Astrocyte (in vitro differentiated cells and primary cell): ENCODE measurements around the gene GFRA4. TPM values are rescaled to one million over a fixed set of nuclear protein-coding genes. Genes with fewer than 3 reads are reported as not detected.

ENCODE experiments used
- DNase-seq: peaks from one replicate; pipeline ENCODE4 v3.0.0-alpha.2; 2010; ENCODE audit warnings: low read depth
- FAIRE-seq: peaks from 2 replicates; lab custom pipeline; 2011; peaks lifted over from hg19 to GRCh38; lab: Jason Lieb, UNC
- H2AFZ ChIP-seq: 2 replicates; pipeline ENCODE4 v1.6.0; 2012; ENCODE audit warnings: low read depth, low read length, inconsistent platforms
- H3K27ac ChIP-seq: 2 replicates; pipeline ENCODE4 v1.5.1; 2011; ENCODE audit warnings: low read depth, low read length, inconsistent platforms
- H3K27me3 ChIP-seq: 2 replicates; pipeline ENCODE4 v1.6.0; 2011; ENCODE audit warnings: low read length, inconsistent platforms; ENCODE audit not compliant: insufficient read depth
- H3K36me3 ChIP-seq: 2 replicates; pipeline ENCODE4 v1.5.1; 2011; ENCODE audit warnings: low read length, inconsistent platforms; ENCODE audit not compliant: insufficient read depth
- H3K4me1 ChIP-seq: 2 replicates; pipeline ENCODE4 v1.5.1; 2011; ENCODE audit warnings: low read length, inconsistent platforms; ENCODE audit not compliant: insufficient read depth
- H3K4me2 ChIP-seq: 2 replicates; pipeline ENCODE4 v1.6.0; 2012; ENCODE audit warnings: low read length, inconsistent platforms
- H3K4me3 ChIP-seq: 2 replicates; pipeline ENCODE4 v1.5.1; 2011; ENCODE audit warnings: low read depth, mild to moderate bottlenecking, low read length, inconsistent platforms; ENCODE audit not compliant: insufficient read depth
- H3K79me2 ChIP-seq: 2 replicates; pipeline ENCODE4 v1.6.0; 2012; ENCODE audit warnings: mild to moderate bottlenecking, low read length, inconsistent platforms; ENCODE audit not compliant: insufficient read depth
- H3K9ac ChIP-seq: 2 replicates; pipeline ENCODE4 v1.6.0; 2012; ENCODE audit warnings: mild to moderate bottlenecking, low read length, inconsistent platforms
- H3K9me3 ChIP-seq: 2 replicates; pipeline ENCODE4 v1.5.1; 2012; ENCODE audit warnings: low read depth, mild to moderate bottlenecking, low read length, inconsistent platforms; ENCODE audit not compliant: insufficient read depth
- H4K20me1 ChIP-seq: 2 replicates; pipeline ENCODE4 v1.6.0; 2012; ENCODE audit warnings: low read length, inconsistent platforms; ENCODE audit not compliant: insufficient read depth
- H3K27ac Mint-ChIP-seq: one replicate; pipeline ENCODE4 v1.8.0; 2021; ENCODE audit warnings: mild to moderate bottlenecking, mixed read lengths; ENCODE audit not compliant: unreplicated experiment
- H3K27me3 Mint-ChIP-seq: one replicate; pipeline ENCODE4 v1.8.0; 2021; ENCODE audit warnings: low read depth, mixed read lengths; ENCODE audit not compliant: unreplicated experiment
- H3K36me3 Mint-ChIP-seq: one replicate; pipeline ENCODE4 v1.8.0; 2021; ENCODE audit warnings: low read depth, mixed read lengths; ENCODE audit not compliant: unreplicated experiment
- H3K4me1 Mint-ChIP-seq: one replicate; pipeline ENCODE4 v1.8.0; 2021; ENCODE audit warnings: low read depth, mixed read lengths; ENCODE audit not compliant: unreplicated experiment
- H3K4me3 Mint-ChIP-seq: one replicate; pipeline ENCODE4 v1.8.0; 2021; ENCODE audit warnings: mild to moderate bottlenecking, moderate library complexity, mixed read lengths; ENCODE audit not compliant: unreplicated experiment
- H3K9me3 Mint-ChIP-seq: one replicate; pipeline ENCODE4 v1.8.0; 2021; ENCODE audit warnings: mild to moderate bottlenecking, mixed read lengths; ENCODE audit not compliant: unreplicated experiment
- EZH2 ChIP-seq: IDR thresholded peaks from 2 replicates; pipeline ENCODE4 v1.6.1; 2012; ENCODE audit warnings: mild to moderate bottlenecking, low read length, inconsistent platforms; ENCODE audit not compliant: insufficient read depth
- total RNA-seq: library from RNA; stranded (reverse); gene quantifications from 2 replicates; pipeline ENCODE4 v1.2.1, GENCODE V29; 2021
- TF ChIP-seq, protein P1 (sequence below): IDR thresholded peaks from 2 replicates; pipeline ENCODE4 v1.5.1; 2011; ENCODE audit warnings: low read depth, mild to moderate bottlenecking, inconsistent platforms, low read length, moderate library complexity; ENCODE audit not compliant: insufficient read depth

Gene GFRA4
- total RNA-seq, 1 donor from 2014 or later, result not detected

DNA sequence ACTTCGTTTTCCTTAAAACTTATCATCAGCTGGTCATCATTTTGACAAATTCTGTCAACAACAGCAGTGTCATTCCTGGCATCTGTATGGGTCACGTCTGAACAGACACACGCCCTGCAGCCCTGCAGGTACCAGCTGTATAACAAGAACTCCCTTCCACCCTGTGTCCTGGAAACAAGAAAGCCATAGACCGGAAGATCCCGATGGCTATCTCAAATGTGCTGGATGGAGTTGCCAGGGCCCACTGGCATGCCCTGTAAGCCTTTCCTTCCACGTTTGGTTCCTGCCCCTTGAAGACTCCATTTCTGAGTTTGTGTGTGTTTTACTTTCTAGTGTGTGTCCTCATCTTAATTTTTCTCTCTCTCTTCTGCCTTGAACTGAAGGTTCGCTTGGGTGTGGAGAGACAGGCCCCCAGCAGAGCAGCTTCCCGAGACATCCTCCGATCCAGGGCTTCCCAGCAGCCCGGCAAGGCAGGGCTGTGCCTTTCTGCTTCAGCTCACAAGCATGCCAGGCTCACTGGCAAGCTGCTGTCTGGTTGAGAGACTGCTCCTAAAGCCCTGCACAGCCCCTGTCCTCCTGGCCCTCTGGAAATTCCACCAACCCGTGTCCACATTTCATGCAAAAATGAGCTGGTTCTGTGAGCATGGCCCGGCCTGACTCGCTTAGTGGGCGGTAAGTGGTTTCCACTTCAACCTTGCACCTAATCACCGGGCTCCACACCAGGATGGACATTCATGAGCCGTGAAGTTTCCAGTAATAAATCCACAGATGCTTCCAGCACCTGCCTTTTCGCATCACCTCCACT is 8.7 kb downstream of the GFRA4 start:
- peaks cover 2% of the 10 kb centered on the region for H3K9me3 Mint-ChIP-seq

DNA sequence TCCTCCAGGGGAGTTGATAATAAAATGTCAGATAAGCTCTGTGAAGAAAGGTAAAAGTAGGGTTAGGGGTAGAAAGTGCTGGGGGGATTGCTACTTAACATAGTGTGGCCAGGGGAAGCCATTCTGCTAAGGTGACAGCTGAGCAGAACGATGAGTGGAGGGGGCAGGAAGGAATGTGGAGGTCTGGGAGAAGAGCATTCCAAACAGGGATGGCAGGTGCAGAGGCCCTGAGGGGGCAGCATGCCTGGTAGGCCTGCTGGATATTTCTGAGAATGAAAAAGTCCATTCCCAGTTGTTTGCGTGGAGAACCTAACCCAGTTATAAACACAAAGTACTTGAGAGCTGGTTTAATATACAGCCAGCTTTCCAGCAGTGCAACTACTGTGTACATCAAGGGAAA is 9.3 kb downstream of the GFRA4 start:
- Histone ChIP-seq H3K27ac (no peak overlapping the region), H2AFZ (no peak overlapping the region), H3K4me3 (no peak overlapping the region), H3K79me2 (no peaks in the 10 kb centered on the region), H3K36me3 (no peaks in the 10 kb centered on the region), H3K4me1 (no peaks in the 10 kb centered on the region), H4K20me1 (no peaks in the 10 kb centered on the region), H3K9ac (no peak overlapping the region), H3K9me3 (peaks cover 4% of the 10 kb centered on the region), H3K27me3 (peaks cover 3% of the 10 kb centered on the region), H3K4me2 (no peak overlapping the region)
- Mint-ChIP-seq H3K27me3 (peaks cover 17% of the 10 kb centered on the region), H3K36me3 (peaks cover 5% of the 10 kb centered on the region), H3K4me1 (peaks cover 14% of the 10 kb centered on the region), H3K9me3 (peaks cover 2% of the 10 kb centered on the region), H3K27ac (no peak overlapping the region), H3K4me3 (no peak overlapping the region)
- TF ChIP-seq, protein P1, sequence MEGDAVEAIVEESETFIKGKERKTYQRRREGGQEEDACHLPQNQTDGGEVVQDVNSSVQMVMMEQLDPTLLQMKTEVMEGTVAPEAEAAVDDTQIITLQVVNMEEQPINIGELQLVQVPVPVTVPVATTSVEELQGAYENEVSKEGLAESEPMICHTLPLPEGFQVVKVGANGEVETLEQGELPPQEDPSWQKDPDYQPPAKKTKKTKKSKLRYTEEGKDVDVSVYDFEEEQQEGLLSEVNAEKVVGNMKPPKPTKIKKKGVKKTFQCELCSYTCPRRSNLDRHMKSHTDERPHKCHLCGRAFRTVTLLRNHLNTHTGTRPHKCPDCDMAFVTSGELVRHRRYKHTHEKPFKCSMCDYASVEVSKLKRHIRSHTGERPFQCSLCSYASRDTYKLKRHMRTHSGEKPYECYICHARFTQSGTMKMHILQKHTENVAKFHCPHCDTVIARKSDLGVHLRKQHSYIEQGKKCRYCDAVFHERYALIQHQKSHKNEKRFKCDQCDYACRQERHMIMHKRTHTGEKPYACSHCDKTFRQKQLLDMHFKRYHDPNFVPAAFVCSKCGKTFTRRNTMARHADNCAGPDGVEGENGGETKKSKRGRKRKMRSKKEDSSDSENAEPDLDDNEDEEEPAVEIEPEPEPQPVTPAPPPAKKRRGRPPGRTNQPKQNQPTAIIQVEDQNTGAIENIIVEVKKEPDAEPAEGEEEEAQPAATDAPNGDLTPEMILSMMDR, result no peak
- TF ChIP-seq EZH2, result no peak
- FAIRE-seq (no peak), DNase-seq (no peak)

More for the DNA sequence above, 8.7 kb downstream of the GFRA4 start:
- H3K27ac ChIP-seq, result no peak overlapping the region
- peaks cover 3% of the 10 kb centered on the region for H3K27me3 ChIP-seq
- H3K9me3 ChIP-seq, result peaks cover 4% of the 10 kb centered on the region
- Mint-ChIP-seq H3K4me3 (no peak overlapping the region), H3K27me3 (peaks cover 23% of the 10 kb centered on the region), H3K4me1 (peaks cover 14% of the 10 kb centered on the region), H3K27ac (no peak overlapping the region), H3K36me3 (peaks cover 5% of the 10 kb centered on the region)
- H3K9ac ChIP-seq, result no peak overlapping the region
- DNase-seq (no peak), FAIRE-seq (no peak)
- H4K20me1 ChIP-seq, result no peaks in the 10 kb centered on the region
- TF ChIP-seq EZH2, result no peak
- TF ChIP-seq, protein P1, result no peak
- no peak overlapping the region for H3K4me3 ChIP-seq
- H2AFZ ChIP-seq, result no peak overlapping the region
- H3K4me1 ChIP-seq, result no peaks in the 10 kb centered on the region
- no peak overlapping the region for H3K4me2 ChIP-seq
- H3K36me3 ChIP-seq, result no peaks in the 10 kb centered on the region
- no peaks in the 10 kb centered on the region for H3K79me2 ChIP-seq
